GM12878 (cell line): ENCODE results near the gene STEAP4. TPM values are rescaled to one million over a fixed set of nuclear protein-coding genes. Genes with fewer than 3 reads are reported as not detected.

Experiments used
- ATAC-seq: fragments of 200-7000 bp; cut with Tn5 transposase; 3 replicates; pipeline ENCODE4 v1.9.1; 2020; ENCODE audit warnings: mild to moderate bottlenecking, moderate library complexity
- BruUV-seq: library from RNA; stranded (reverse); fragments of 400-500 nt; replicated peaks from 2 replicates; lab custom pipeline; 2021; lab: Mats Ljungman, UMichigan
- CTCF ChIA-PET: fragments of 300-600 bp; sonication (Branson Sonifier 250); formaldehyde crosslinking; extraction: SDS; loops from one replicate; lab custom pipeline; 2021; ENCODE audit warnings: inconsistent platforms; lab: Yijun Ruan, JAX
- POLR2A ChIA-PET: fragments of 350-600 bp; formaldehyde crosslinking; extraction: SDS; loops from one replicate; lab custom pipeline; 2021; ENCODE audit warnings: inconsistent platforms; lab: Charles Lee
- RAD21 ChIA-PET: fragments of 300-600 bp; sonication (Branson Sonifier 250); formaldehyde crosslinking; loops from one replicate; lab custom pipeline; 2023; ENCODE audit warnings: antibody characterized with exemption; ENCODE audit not compliant: unreplicated experiment; lab: Charles Lee
- SMC1A ChIA-PET: fragments of 300-600 bp; sonication (Branson Sonifier 250); formaldehyde crosslinking; loops from one replicate; lab custom pipeline; 2023; ENCODE audit not compliant: unreplicated experiment, uncharacterized antibody; lab: Charles Lee
- DNase-seq: peaks from one replicate; pipeline ENCODE4 v3.0.0-alpha.2; 2011; ENCODE audit warnings: low read depth, low spot score
- FAIRE-seq: peaks from 3 replicates; lab custom pipeline; 2011; peaks lifted over from hg19 to GRCh38; lab: Jason Lieb, UNC
- H2AFZ ChIP-seq: 2 replicates; pipeline ENCODE4 v1.6.0; 2011; ENCODE audit warnings: low read depth, low read length, control low read depth; ENCODE audit not compliant: control insufficient read depth
- H3K27ac ChIP-seq: 2 replicates; pipeline ENCODE4 v1.5.1; 2011; ENCODE audit warnings: control low read depth; ENCODE audit not compliant: control insufficient read depth, insufficient read depth
- H3K27me3 ChIP-seq, 2 experiments: replicated peaks in 1 of 2; 2 replicates each; pipeline versions ENCODE4 v1.6.0 to v1.6.1; 2011; ENCODE audit warnings: low read length in 1 of 2; ENCODE audit not compliant: control insufficient read depth in 2 of 2, insufficient read depth in 2 of 2
- H3K36me3 ChIP-seq, 2 experiments: 2 replicates each; pipeline ENCODE4 v1.5.1; 2011; ENCODE audit warnings: low read length in 1 of 2; ENCODE audit not compliant: control insufficient read depth in 2 of 2, insufficient read depth in 2 of 2
- H3K4me1 ChIP-seq: 2 replicates; pipeline ENCODE4 v1.6.1; 2011; ENCODE audit warnings: mild to moderate bottlenecking, low read length, moderate library complexity, mixed read lengths; ENCODE audit not compliant: control insufficient read depth, insufficient read depth
- H3K4me2 ChIP-seq: 2 replicates; pipeline ENCODE4 v1.6.0; 2011; ENCODE audit warnings: control low read depth; ENCODE audit not compliant: control insufficient read depth, insufficient read depth
- H3K4me3 ChIP-seq: fragments of 200-600 bp; sonication (generic); 2 replicates; pipeline ENCODE4 v1.5.1; 2016
- H3K79me2 ChIP-seq: 2 replicates; pipeline ENCODE4 v1.6.0; 2011; ENCODE audit warnings: low read length; ENCODE audit not compliant: control insufficient read depth, insufficient read depth
- H3K9ac ChIP-seq: 2 replicates; pipeline ENCODE4 v1.8.0; 2011; ENCODE audit warnings: low read length, control low read depth, mixed read lengths; ENCODE audit not compliant: control insufficient read depth, insufficient read depth
- H3K9me3 ChIP-seq: replicated peaks from 3 replicates; pipeline ENCODE4 v1.5.1; 2011; ENCODE audit warnings: mild to moderate bottlenecking, low read length; ENCODE audit not compliant: control insufficient read depth, insufficient read depth
- H4K20me1 ChIP-seq: 2 replicates; pipeline ENCODE4 v1.6.0; 2011; ENCODE audit not compliant: control insufficient read depth, insufficient read depth
- ATF7 ChIP-seq: fragments of 450-650 bp; IDR thresholded peaks from 2 replicates; pipeline ENCODE4 v1.6.1; 2016; ENCODE audit warnings: low read depth, mild to moderate bottlenecking
- CREM ChIP-seq: IDR thresholded peaks from 2 replicates; pipeline ENCODE4 v1.6.1; 2014; ENCODE audit warnings: antibody characterized with exemption, low read depth
- DPF2 ChIP-seq: fragments of 450-650 bp; IDR thresholded peaks from 2 replicates; pipeline ENCODE4 v1.6.1; 2017; ENCODE audit warnings: mild to moderate bottlenecking
- EZH2 ChIP-seq: IDR thresholded peaks from 2 replicates; pipeline ENCODE4 v1.6.1; 2012; ENCODE audit warnings: low read depth, mild to moderate bottlenecking, control low read depth, inconsistent platforms, low read length, borderline replicate concordance; ENCODE audit not compliant: control insufficient read depth
- JUND ChIP-seq: IDR thresholded peaks from 2 replicates; pipeline ENCODE4 v1.6.1; 2012; ENCODE audit warnings: low read depth, mild to moderate bottlenecking, low read length, improper control_type of control experiment, moderate library complexity
- NRF1 ChIP-seq: conservative IDR thresholded peaks from 2 replicates; pipeline ENCODE4 v1.6.1; 2011; ENCODE audit warnings: mild to moderate bottlenecking, low read depth, low read length, improper control_type of control experiment
- RCOR1 ChIP-seq: conservative IDR thresholded peaks from 2 replicates; pipeline ENCODE4 v1.6.1; 2012; ENCODE audit warnings: low read depth, low read length, improper control_type of control experiment
- TCF12 ChIP-seq: IDR thresholded peaks from 2 replicates; pipeline ENCODE4 v1.6.1; 2011; ENCODE audit warnings: low read depth, mild to moderate bottlenecking, low read length
- ZBED1 ChIP-seq: IDR thresholded peaks from 2 replicates; pipeline ENCODE4 v1.6.1; 2016; ENCODE audit warnings: borderline replicate concordance
- ZNF592 ChIP-seq: fragments of 450-650 bp; IDR thresholded peaks from 2 replicates; pipeline ENCODE4 v1.6.1; 2017; ENCODE audit warnings: mild to moderate bottlenecking, moderate library complexity
- WGBS: methylation state at CpG from one replicate; pipeline ENCODE4 v1.1.6; 2016; ENCODE audit warnings: low lambda C conversion rate; ENCODE audit not compliant: insufficient replicate concordance, insufficient coverage; ENCODE audit errors: missing lambda C conversion rate; 5-methylcytosine and 5-hydroxymethylcytosine counted together
- in situ Hi-C: fragments of 300-500 bp; cut with MboI; formaldehyde crosslinking; loops from 9 replicates; pipeline ENCODE4 v1.14.3; 2018; ENCODE audit warnings: mixed read lengths
- intact Hi-C: fragments of 100-400 bp; cut with micrococcal nuclease; formaldehyde crosslinking; loops from one replicate; pipeline ENCODE4 v1.14.2; 2022; ENCODE audit not compliant: unreplicated experiment
- polyA plus RNA-seq, 11 experiments: library from polyadenylated mRNA; depleted of rRNA in 4 of 11; unstranded in 6 of 11; stranded (reverse) in 5 of 11; fragments of >200 nt; fragmentation: Nextera tagmentation in 4 of 11; fragmentation: Illumina TruSeq in 1 of 11; extraction: Ambion mirVana in 4 of 11; extraction: Trizol in 1 of 11; gene quantifications; 1 replicate in 1 of 11; 2 replicates in 10 of 11; pipeline versions ENCODE4 v1.2.1 to v1.2.3, GENCODE V29; 2011 to 2016; ENCODE audit warnings: inconsistent platforms in 2 of 11, missing spikeins in 2 of 11, low read depth in 1 of 11
- total RNA-seq, 4 experiments: library from RNA; depleted of rRNA in 3 of 4; stranded (reverse); fragments of >200 nt in 3 of 4; fragmentation: Illumina TruSeq in 1 of 4; extraction: Trizol in 1 of 4; gene quantifications; 2 replicates each; pipeline versions ENCODE4 v1.2.1 to v1.2.3, GENCODE V29; 2013 to 2021
- TF ChIP-seq, protein P1 (sequence below): IDR thresholded peaks from 2 replicates; pipeline ENCODE4 v1.6.1; 2011; ENCODE audit warnings: low read depth, mild to moderate bottlenecking, low read length, moderate library complexity, borderline replicate concordance; ENCODE audit errors: extremely low read depth

Gene STEAP4
- total and polyA plus RNA-seq, 10 of the 15 experiments (the other 5 are each of a cell fraction or from before 2014, with no cell fraction given), result 0.13 TPM; not detected in 9

- TF ChIP-seq ZNF592 (no peak), EZH2 (no peak), DPF2 (no peak), NRF1 (no peak), JUND (no peak), CREM (no peak), ATF7 (no peak), ZBED1 (no peak)
Measured at GRCh38 chr7:88344271-88344670, 37.6 kb upstream of the STEAP4 start (continued).

- POLR2A ChIA-PET, result no interaction called here
- SMC1A ChIA-PET, result interaction anchor here (1.1 to 1.4 kb wide), 2 partner anchors 8 to 23 kb away, joined by 3 to 4 read pairs; no protein-coding TSS in a partner anchor
- Histone ChIP-seq H3K27me3 (no peaks in the 10 kb centered on the region), H3K36me3 (no peaks in the 10 kb centered on the region), H3K79me2 (no peaks in the 10 kb centered on the region), H3K4me3 (no peak overlapping the region), H3K4me2 (no peak overlapping the region), H3K9ac (no peak overlapping the region), H3K9me3 (no peaks in the 10 kb centered on the region), H3K4me1 (no peaks in the 10 kb centered on the region), H3K27ac (no peak overlapping the region), H4K20me1 (no peaks in the 10 kb centered on the region), H2AFZ (no peak overlapping the region)
- in situ Hi-C loops, result no loop called here
- RAD21 ChIA-PET, result no interaction called here
- WGBS, result 21% methylated on average over 2 of the region's 2 CpGs
- ATAC-seq, result peak; percentile 41
- TF ChIP-seq TCF12 (no peak), RCOR1 (no peak)
- TF ChIP-seq, protein P1, sequence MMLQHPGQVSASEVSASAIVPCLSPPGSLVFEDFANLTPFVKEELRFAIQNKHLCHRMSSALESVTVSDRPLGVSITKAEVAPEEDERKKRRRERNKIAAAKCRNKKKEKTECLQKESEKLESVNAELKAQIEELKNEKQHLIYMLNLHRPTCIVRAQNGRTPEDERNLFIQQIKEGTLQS, result no peak
- no peak for DNase-seq
- intact Hi-C loops, result no loop called here
- CTCF ChIA-PET, result interaction anchor here (1.8 kb wide), 1 partner anchor 18 kb away, joined by 4 read pairs; no protein-coding TSS in a partner anchor
- no peak for FAIRE-seq
- no TSS peak for BruUV-seq
Measured at GRCh38 chr7:88339195-88339922, 32.7 kb upstream of the STEAP4 start.
